A549 (cell line): ENCODE measurements around the gene KRTAP1-4. TPM values are rescaled to one million over a fixed set of nuclear protein-coding genes. Genes with fewer than 3 reads are reported as not detected.
"Not testable (repeated sequence)": the region's sequence is repeated elsewhere in the genome, so short reads cannot be mapped to it uniquely, and the experiment has no call there.

ENCODE experiments used
- ATAC-seq, 2 experiments: fragments of 200-7000 bp in 1 of 2; fragments of >200 bp in 1 of 2; cut with Nextera tagmentation in 1 of 2; cut with Tn5 transposase in 1 of 2; 3 replicates each; pipeline versions ENCODE4 v1.8.0 to v1.9.1; 2018 to 2020; ENCODE audit warnings: mild to moderate bottlenecking in 1 of 2, moderate library complexity in 1 of 2
- CTCF ChIA-PET: fragments of 300-600 bp; sonication (Branson Sonifier 250); formaldehyde crosslinking; extraction: SDS; loops from one replicate; lab custom pipeline; 2021; ENCODE audit warnings: antibody characterized with exemption, inconsistent platforms; lab: Yijun Ruan, JAX
- POLR2A ChIA-PET: fragments of 350-600 bp; formaldehyde crosslinking; extraction: SDS; loops from one replicate; lab custom pipeline; 2021; ENCODE audit warnings: antibody characterized with exemption, inconsistent platforms; lab: Yijun Ruan, JAX
- DNase-seq, 2 experiments: peaks; one replicate each; pipeline versions ENCODE4 v3.0.0 to v3.0.0-alpha.2; 2011 to 2016; ENCODE audit warnings: low read depth in 1 of 2, low spot score in 1 of 2
- FAIRE-seq: peaks from 2 replicates; lab custom pipeline; 2011; peaks lifted over from hg19 to GRCh38; lab: Jason Lieb, UNC
- H3K27ac ChIP-seq, 2 experiments: fragments of >200 bp; sonication (Bioruptor Twin); formaldehyde crosslinking; 3 replicates each; pipeline ENCODE4 v1.5.1; 2016 to 2017
- H3K4me1 ChIP-seq: fragments of >200 bp; sonication (Bioruptor Twin); formaldehyde crosslinking; 3 replicates; pipeline ENCODE4 v1.6.1; 2016
- H3K4me2 ChIP-seq: fragments of >200 bp; sonication (Bioruptor Twin); formaldehyde crosslinking; 3 replicates; pipeline ENCODE4 v1.6.1; 2016
- H3K4me3 ChIP-seq: fragments of >200 bp; sonication (Bioruptor Twin); formaldehyde crosslinking; 3 replicates; pipeline ENCODE4 v1.5.1; 2016
- H3K9me3 ChIP-seq: fragments of >200 bp; sonication (Bioruptor Twin); formaldehyde crosslinking; 3 replicates; pipeline ENCODE4 v1.6.1; 2016
- BCL3 ChIP-seq: fragments of >200 bp; sonication (Bioruptor Twin); formaldehyde crosslinking; IDR thresholded peaks from 3 replicates; pipeline ENCODE4 v1.6.1; 2016
- CEBPB ChIP-seq, 2 experiments: fragments of >200 bp in 1 of 2; sonication (Bioruptor Twin) in 1 of 2; formaldehyde crosslinking in 1 of 2; IDR thresholded peaks; 2 replicates each; pipeline ENCODE4 v1.6.1; 2012 to 2016
- CHD4 ChIP-seq: fragments of 200-600 bp; sonication (generic); IDR thresholded peaks from 2 replicates; pipeline ENCODE4 v1.6.1; 2016; ENCODE audit warnings: antibody characterized with exemption, mild to moderate bottlenecking, borderline replicate concordance
- EP300 ChIP-seq, 2 experiments: fragments of >200 bp; sonication (Bioruptor Twin); formaldehyde crosslinking; IDR thresholded peaks; 2 replicates in 1 of 2; 3 replicates in 1 of 2; pipeline ENCODE4 v1.6.1; 2016 to 2017
- FOSB ChIP-seq: fragments of 250-450 bp; sonication (Bioruptor Pico); IDR thresholded peaks from 2 replicates; pipeline ENCODE4 v1.5.0; 2020; ENCODE audit warnings: mild to moderate bottlenecking, moderate library complexity
- FOSL2 ChIP-seq, 2 experiments: fragments of 450-650 bp in 1 of 2; fragments of >200 bp in 1 of 2; sonication (Bioruptor Twin) in 1 of 2; formaldehyde crosslinking; IDR thresholded peaks; 2 replicates each; pipeline versions ENCODE4 v1.5.0 to v1.6.1; 2016 to 2020; ENCODE audit warnings: mild to moderate bottlenecking in 1 of 2, moderate library complexity in 1 of 2
- GATA3 ChIP-seq: IDR thresholded peaks from 2 replicates; pipeline ENCODE4 v1.6.1; 2012; ENCODE audit warnings: borderline replicate concordance
- HDAC2 ChIP-seq: fragments of 200-600 bp; sonication (generic); IDR thresholded peaks from 2 replicates; pipeline ENCODE4 v1.6.1; 2016
- HEYL ChIP-seq: fragments of 250-450 bp; sonication (Bioruptor Pico); IDR thresholded peaks from 2 replicates; pipeline ENCODE4 v1.8.0; 2021; ENCODE audit warnings: mild to moderate bottlenecking, moderate library complexity
- HOXA7 ChIP-seq: fragments of 250-450 bp; sonication (Bioruptor Pico); IDR thresholded peaks from 2 replicates; pipeline ENCODE4 v1.5.0; 2020; ENCODE audit warnings: mild to moderate bottlenecking, moderate library complexity
- HOXB5 ChIP-seq: fragments of 250-450 bp; sonication (Bioruptor Pico); IDR thresholded peaks from 2 replicates; pipeline ENCODE4 v1.5.0; 2020; ENCODE audit warnings: mild to moderate bottlenecking, moderate library complexity
- JUNB ChIP-seq: fragments of >200 bp; sonication (Bioruptor Twin); formaldehyde crosslinking; IDR thresholded peaks from 2 replicates; pipeline ENCODE4 v1.6.1; 2016
- MAZ ChIP-seq: fragments of 150-350 bp; IDR thresholded peaks from 2 replicates; pipeline ENCODE4 v1.6.1; 2014; ENCODE audit warnings: antibody characterized with exemption, low read depth, low read length, borderline replicate concordance
- MYC ChIP-seq: IDR thresholded peaks from 2 replicates; pipeline ENCODE4 v1.6.1; 2012; ENCODE audit warnings: mild to moderate bottlenecking, inconsistent platforms, low read length, improper control_type of control experiment, borderline replicate concordance
- NFE2L2 ChIP-seq: fragments of 150-350 bp; conservative IDR thresholded peaks from 2 replicates; pipeline ENCODE4 v1.6.1; 2014; ENCODE audit warnings: low read length
- POLR2A ChIP-seq: IDR thresholded peaks from 2 replicates; pipeline ENCODE4 v1.6.1; 2012; ENCODE audit warnings: mild to moderate bottlenecking, low read length
- RAD21 ChIP-seq, 2 experiments: fragments of >200 bp in 1 of 2; sonication (Bioruptor Twin) in 1 of 2; formaldehyde crosslinking in 1 of 2; IDR thresholded peaks in 1 of 2; conservative IDR thresholded peaks in 1 of 2; 2 replicates in 1 of 2; 3 replicates in 1 of 2; pipeline ENCODE4 v1.6.1; 2012 to 2018; ENCODE audit warnings: inconsistent platforms in 1 of 2
- RARB ChIP-seq: fragments of 250-450 bp; sonication (Bioruptor Pico); IDR thresholded peaks from 2 replicates; pipeline ENCODE4 v1.8.0; 2021; ENCODE audit warnings: mild to moderate bottlenecking, moderate library complexity
- RNF2 ChIP-seq: fragments of 200-600 bp; sonication (generic); IDR thresholded peaks from 2 replicates; pipeline ENCODE4 v1.6.1; 2016; ENCODE audit warnings: low read depth, mild to moderate bottlenecking, antibody characterized with exemption, moderate library complexity, borderline replicate concordance
- WGBS: methylation state at CpG from one replicate; pipeline ENCODE4 v1.1.6; 2017; ENCODE audit errors: missing lambda C conversion rate; 5-methylcytosine and 5-hydroxymethylcytosine counted together
- polyA plus RNA-seq, 4 experiments: library from polyadenylated mRNA; depleted of rRNA in 3 of 4; stranded (reverse); fragments of >200 nt; fragmentation: RNase III in 1 of 4; extraction: RNeasy Plus Mini Kit Qiagen cat#74134 plus additional on column Dnase treatment in 1 of 4; gene quantifications; 2 replicates in 3 of 4; 3 replicates in 1 of 4; pipeline ENCODE4 v1.2.3, GENCODE V29; 2011 to 2017
- TF ChIP-seq, protein P1 (sequence below): IDR thresholded peaks from 2 replicates; pipeline ENCODE4 v1.6.1; 2012; ENCODE audit warnings: low read depth, borderline replicate concordance
- TF ChIP-seq, protein P2 (sequence below): fragments of >200 bp; sonication (Bioruptor Twin); formaldehyde crosslinking; IDR thresholded peaks from 2 replicates; pipeline ENCODE4 v1.6.1; 2016
- TF ChIP-seq, protein P3 (sequence below): fragments of 150-350 bp; IDR thresholded peaks from 2 replicates; pipeline ENCODE4 v1.6.1; 2014; ENCODE audit warnings: low read depth, mild to moderate bottlenecking, low read length
- TF ChIP-seq, protein P4 (sequence below): fragments of 450-650 bp; IDR thresholded peaks from 2 replicates; pipeline ENCODE4 v1.6.1; 2014; ENCODE audit warnings: antibody characterized with exemption

The KRTAP1-4 gene
- polyA plus RNA-seq, 2 of the 4 experiments (the other 2 are of a cell fraction): not detected

DNA sequence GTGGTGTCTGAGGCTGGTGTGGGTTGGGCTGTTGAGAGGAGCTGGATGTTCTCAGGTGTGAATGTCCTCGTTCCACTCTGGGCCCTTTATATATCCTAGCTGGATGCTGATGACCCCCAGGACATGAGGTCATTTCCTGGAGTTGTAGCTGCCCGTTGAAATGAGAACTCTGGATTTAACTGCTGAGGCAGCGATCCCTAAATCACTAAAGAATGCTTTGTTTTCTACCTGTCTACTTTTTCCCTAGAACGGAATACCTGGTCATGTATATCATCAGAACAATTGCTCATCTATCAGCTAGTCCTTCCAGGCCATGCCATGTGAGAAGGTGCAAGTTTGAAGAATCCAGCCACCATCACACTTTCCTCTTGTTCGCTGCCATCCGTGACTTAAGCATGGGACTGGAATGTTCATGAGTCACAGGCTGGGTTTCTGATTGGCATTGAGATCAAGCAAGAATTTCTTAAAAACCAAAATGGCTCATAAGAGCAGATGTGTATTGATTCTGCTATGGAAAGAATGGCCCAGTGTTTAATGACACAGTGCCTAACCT, 30.1 kb upstream of the KRTAP1-4 start, which contains the start of gene KRTAP2-3 (continued):
- 0 out of 2 replicates have a peak, but pooled peaks have one; percentile 20 for TF ChIP-seq HOXB5 (CRISPR knock-in tag)
- TF ChIP-seq HEYL (CRISPR knock-in tag): no peak
- TF ChIP-seq NFE2L2: no peak
- no peak for TF ChIP-seq FOSL2 (IDR thresholded peaks at IDR 0.05)
- peak; percentile 57 for TF ChIP-seq FOSL2 (CRISPR knock-in tag; IDR thresholded peaks at IDR 0.05)
- TF ChIP-seq, protein P1, sequence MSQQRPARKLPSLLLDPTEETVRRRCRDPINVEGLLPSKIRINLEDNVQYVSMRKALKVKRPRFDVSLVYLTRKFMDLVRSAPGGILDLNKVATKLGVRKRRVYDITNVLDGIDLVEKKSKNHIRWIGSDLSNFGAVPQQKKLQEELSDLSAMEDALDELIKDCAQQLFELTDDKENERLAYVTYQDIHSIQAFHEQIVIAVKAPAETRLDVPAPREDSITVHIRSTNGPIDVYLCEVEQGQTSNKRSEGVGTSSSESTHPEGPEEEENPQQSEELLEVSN: no peak
- TF ChIP-seq, protein P2, sequence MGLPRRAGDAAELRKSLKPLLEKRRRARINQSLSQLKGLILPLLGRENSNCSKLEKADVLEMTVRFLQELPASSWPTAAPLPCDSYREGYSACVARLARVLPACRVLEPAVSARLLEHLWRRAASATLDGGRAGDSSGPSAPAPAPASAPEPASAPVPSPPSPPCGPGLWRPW: no peak
- no peak for TF ChIP-seq CEBPB (IDR thresholded peaks at IDR 0.05)
- no peak for TF ChIP-seq RAD21 (conservative IDR thresholded peaks at IDR 0.05 in 1 of 2, IDR thresholded peaks at IDR 0.05 in 1 of 2)
- TF ChIP-seq, protein P3, sequence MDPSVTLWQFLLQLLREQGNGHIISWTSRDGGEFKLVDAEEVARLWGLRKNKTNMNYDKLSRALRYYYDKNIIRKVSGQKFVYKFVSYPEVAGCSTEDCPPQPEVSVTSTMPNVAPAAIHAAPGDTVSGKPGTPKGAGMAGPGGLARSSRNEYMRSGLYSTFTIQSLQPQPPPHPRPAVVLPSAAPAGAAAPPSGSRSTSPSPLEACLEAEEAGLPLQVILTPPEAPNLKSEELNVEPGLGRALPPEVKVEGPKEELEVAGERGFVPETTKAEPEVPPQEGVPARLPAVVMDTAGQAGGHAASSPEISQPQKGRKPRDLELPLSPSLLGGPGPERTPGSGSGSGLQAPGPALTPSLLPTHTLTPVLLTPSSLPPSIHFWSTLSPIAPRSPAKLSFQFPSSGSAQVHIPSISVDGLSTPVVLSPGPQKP: no peak

- peaks cover 34% of the 10 kb centered on the region for H3K4me1 ChIP-seq
- H3K4me2 ChIP-seq: peak overlapping the region; percentile 43
- peak; percentile 36 to 61 for DNase-seq
- CTCF ChIA-PET: interaction anchor here (0.6 to 2.5 kb wide), 12 partner anchors 9 to 494 kb away, joined by 3 to 12 read pairs (median 4); no protein-coding TSS in a partner anchor
- TF ChIP-seq JUNB (peak; percentile 70), FOSL2 (IDR thresholded peaks at IDR 0.05) (peak; percentile 56), FOSL2 (CRISPR knock-in tag; IDR thresholded peaks at IDR 0.05) (peak; percentile 34), CEBPB (IDR thresholded peaks at IDR 0.05) (peak in 1 of 2 experiments; percentile 48; a peak in 1 of 4 replicates), EP300 (IDR thresholded peaks at IDR 0.05) (peak in 1 of 2 experiments; percentile 15; a peak in 1 of 5 replicates), GATA3 (peak; percentile 19; the same call in 1 of the 2 replicates)
- POLR2A ChIA-PET, H3K4me3 ChIP-seq, H3K9me3 ChIP-seq, FAIRE-seq: not testable (repeated sequence)
- ATAC-seq: peak; percentile 63 to 65; a peak in 5 of 6 replicates
- WGBS: 66% methylated on average over 11 of the region's 31 CpGs
- H3K27ac ChIP-seq: peak overlapping the region; percentile 34 to 70; a peak in 5 of 6 replicates
Observed at GRCh38 chr17:41059276-41060051, 29.5 kb upstream of the KRTAP1-4 start.

- peak overlapping the region; percentile 43 for H3K4me2 ChIP-seq
- TF ChIP-seq, protein P2: no peak
- TF ChIP-seq, protein P3: no peak
- TF ChIP-seq HOXB5 (CRISPR knock-in tag) (no peak), HOXA7 (CRISPR knock-in tag) (no peak), RNF2 (no peak), HDAC2 (no peak), POLR2A (no peak), CHD4 (no peak), MAZ (no peak), JUNB (no peak), RAD21 (conservative IDR thresholded peaks at IDR 0.05 in 1 of 2, IDR thresholded peaks at IDR 0.05 in 1 of 2) (no peak), FOSB (CRISPR knock-in tag) (no peak), NFE2L2 (no peak), BCL3 (no peak), RARB (CRISPR knock-in tag) (no peak), MYC (no peak)
- TF ChIP-seq, protein P4, sequence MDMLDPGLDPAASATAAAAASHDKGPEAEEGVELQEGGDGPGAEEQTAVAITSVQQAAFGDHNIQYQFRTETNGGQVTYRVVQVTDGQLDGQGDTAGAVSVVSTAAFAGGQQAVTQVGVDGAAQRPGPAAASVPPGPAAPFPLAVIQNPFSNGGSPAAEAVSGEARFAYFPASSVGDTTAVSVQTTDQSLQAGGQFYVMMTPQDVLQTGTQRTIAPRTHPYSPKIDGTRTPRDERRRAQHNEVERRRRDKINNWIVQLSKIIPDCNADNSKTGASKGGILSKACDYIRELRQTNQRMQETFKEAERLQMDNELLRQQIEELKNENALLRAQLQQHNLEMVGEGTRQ: no peak
- FAIRE-seq: no peak
- peak in 1 of 2 experiments; percentile 31 for DNase-seq
- 32% methylated on average over 5 of the region's 5 CpGs for WGBS
- peaks cover 34% of the 10 kb centered on the region for H3K4me1 ChIP-seq
- no peak overlapping the region for H3K4me3 ChIP-seq
- no peaks in the 10 kb centered on the region for H3K9me3 ChIP-seq
- peak overlapping the region; percentile 34 to 52; a peak in 5 of 6 replicates for H3K27ac ChIP-seq
- CTCF ChIA-PET: interaction anchor here (0.6 to 2.5 kb wide), 13 partner anchors 9 to 494 kb away, joined by 3 to 12 read pairs (median 4); no protein-coding TSS in a partner anchor
- no peak for ATAC-seq
- POLR2A ChIA-PET: no interaction called here
Observed at GRCh38 chr17:41058741-41059140, 28.7 kb upstream of the KRTAP1-4 start.
